HL-60/S4 treated with phorbol 12-myristate 13-acetate at 8.2 ng/mL for 4 days and 3 days (cell line): ENCODE data around the gene UBE2I.
"Not testable (repeated sequence)": the region's sequence is repeated elsewhere in the genome, so short reads cannot be mapped to it uniquely, and the experiment has no call there.

Experiments used
- in situ Hi-C: fragments of 300-500 bp; cut with MboI; formaldehyde crosslinking; loops from 2 replicates; pipeline ENCODE4 v1.15.0; 2022; ENCODE audit warnings: low sequenced_read_pairs

The UBE2I gene

DNA sequence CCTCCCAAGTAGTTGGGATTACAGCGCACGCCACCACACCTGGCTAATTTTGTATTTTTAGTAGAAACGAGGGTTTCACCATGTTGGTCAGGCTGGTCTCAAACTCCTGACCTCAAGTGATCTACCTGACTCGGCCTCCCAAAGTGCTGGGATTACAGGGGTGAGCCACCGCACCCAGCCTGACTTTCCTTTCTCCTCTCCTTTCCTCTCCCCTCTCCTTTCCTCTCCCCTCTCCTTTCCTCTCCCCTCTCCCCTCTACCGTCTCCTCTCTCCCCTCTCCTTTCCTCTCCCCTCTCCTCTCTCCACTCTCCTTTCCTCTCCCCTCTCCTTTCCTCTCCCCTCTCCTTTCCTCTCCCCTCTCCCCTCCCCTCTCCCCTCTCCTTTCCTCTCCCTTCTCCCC, 17.2 kb upstream of the UBE2I start:
- in situ Hi-C loops: not testable (repeated sequence)

DNA sequence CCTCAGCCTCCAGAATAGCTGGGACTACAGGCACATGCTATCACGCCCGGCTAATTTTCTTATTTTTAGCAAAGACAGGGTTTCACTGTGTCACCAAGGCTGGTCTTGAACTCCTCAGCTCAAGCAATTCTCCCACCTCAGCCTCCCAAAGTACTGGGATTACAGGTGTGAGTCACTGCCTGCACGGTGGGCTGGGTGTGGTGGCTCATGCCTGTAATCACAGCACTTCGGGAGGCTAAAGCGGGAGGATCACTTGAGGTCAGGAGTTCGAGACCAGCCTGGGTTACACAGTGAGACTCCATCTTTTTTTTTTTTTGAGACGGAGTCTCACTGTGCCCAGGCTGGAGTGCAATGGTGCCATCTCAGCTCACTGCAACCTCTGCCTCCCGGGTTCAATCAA, 16.6 kb upstream of the UBE2I start:
- in situ Hi-C loops: not testable (repeated sequence)

DNA sequence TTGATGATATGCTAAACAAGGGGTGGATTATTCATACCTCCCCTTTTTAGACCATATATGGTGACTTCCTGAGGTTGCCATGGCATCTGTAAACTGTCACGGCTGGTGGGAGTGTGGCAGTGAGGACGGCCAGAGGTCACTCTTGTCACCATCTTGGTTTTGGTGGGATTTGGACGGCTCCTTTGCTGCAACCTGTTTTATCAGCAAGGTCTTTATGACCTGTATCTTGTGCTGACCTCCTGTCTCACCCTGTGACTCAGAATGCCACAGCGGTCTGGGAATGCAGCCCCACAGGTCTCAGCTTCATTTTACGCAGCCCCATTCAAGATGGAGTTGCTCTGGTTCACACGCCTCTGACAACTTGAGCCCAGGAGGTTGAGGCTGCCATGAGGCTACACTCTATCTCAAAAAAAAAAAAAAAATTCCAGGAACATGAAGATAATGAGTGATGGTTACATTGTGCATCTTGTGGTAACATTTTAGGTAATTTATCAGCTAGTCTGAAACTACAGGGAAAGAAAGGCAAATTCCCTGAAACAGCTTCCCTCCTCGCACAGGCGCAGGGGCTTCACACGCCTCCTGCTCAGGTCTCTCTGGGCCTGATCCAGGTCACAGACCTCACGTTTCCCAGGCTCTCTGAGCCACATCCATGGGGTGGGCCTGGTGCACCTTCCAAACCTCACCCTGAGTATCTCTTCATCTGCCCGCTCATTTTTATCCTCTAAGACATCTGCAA, 15.3 kb upstream of the UBE2I start:
- in situ Hi-C loops: no loop called here

DNA sequence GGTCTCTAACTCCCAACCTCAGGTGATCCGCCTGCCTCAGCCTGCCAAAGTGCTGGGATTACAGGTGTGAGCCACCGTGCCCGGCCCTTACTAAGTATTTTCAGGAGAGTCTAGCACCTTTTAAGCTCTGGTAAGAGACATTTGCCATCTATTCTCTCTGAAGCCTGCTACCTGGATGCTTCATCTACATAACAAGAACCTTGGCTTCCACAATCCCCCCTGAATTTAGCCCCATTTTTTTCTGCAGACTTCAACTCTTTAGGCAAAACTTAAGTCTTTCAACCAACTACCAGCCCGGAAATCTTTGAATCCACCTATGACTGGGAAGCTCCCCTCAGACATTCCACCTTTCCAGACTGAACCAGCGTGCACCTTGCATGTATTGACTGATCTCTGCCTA, 14.0 kb upstream of the UBE2I start:
- in situ Hi-C loops: no loop called here

DNA sequence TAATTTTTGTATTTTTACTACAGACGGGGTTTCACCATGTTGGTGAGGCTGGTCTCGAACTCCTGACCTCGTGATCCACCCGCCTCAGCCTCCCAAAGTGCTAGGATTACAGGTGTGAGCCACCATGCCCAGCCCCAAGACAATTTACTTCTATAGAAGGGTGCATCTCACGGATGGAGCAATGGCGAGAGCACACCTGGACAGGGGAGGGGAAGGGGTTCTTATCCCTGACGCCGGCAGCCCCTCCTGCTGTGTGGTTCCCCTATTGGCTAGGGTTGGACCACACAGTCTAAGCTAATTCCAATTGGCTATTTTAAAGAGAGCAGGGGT, 12.8 kb upstream of the UBE2I start:
- in situ Hi-C loops: not testable (repeated sequence)

DNA sequence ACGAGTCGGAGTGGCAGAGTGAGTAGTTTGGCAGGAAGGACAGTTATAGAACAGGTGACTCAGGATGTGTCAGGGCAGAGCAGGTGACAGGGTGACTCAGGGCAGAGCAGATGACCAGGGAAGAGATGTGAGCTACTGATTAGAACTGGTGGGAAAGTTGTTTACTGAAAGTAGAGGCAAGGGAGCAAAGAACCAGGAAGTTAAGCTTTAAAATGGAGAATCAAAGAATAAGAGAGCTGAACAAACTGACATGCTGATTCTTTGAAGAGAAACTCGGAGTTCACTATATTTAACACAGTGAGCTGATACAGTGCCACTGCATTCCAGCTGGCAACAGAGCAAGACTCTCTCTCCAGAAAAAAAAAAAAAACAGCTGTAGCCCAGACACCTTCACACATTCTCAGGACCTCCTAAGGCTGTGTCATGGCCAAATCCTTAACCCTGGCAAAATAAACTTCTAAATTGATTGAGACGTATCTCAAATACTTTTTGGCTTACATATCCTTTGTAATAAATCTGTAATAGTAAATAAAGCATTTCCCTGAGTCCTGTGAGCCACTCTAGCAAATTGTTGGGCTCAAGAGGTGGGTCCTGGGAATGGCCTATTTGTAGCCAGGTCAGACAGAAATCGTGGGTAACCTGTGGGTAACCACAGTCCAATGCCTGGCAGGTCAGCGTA, 12.3 kb upstream of the UBE2I start:
- in situ Hi-C loops: no loop called here

DNA sequence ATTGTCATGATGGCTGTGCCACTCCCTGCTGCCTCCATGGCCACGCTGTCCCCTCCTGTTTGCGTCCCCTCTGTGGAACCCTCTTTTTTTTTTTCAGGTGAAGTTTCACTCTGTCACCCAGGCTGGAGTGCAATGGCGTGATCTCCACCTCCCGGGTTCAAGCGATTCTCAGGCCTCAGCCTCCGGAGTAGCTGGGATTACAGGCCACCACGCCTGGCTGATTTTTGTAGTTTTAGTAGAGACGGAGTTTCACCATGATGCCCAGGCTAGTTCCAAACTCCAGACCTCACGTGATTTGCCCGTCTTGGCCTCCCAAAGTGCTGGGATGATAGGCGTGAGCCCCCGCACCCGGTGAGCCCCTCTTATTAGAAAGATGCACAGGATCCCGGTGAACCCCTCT, 11.0 kb upstream of the UBE2I start:
- in situ Hi-C loops: no loop called here

DNA sequence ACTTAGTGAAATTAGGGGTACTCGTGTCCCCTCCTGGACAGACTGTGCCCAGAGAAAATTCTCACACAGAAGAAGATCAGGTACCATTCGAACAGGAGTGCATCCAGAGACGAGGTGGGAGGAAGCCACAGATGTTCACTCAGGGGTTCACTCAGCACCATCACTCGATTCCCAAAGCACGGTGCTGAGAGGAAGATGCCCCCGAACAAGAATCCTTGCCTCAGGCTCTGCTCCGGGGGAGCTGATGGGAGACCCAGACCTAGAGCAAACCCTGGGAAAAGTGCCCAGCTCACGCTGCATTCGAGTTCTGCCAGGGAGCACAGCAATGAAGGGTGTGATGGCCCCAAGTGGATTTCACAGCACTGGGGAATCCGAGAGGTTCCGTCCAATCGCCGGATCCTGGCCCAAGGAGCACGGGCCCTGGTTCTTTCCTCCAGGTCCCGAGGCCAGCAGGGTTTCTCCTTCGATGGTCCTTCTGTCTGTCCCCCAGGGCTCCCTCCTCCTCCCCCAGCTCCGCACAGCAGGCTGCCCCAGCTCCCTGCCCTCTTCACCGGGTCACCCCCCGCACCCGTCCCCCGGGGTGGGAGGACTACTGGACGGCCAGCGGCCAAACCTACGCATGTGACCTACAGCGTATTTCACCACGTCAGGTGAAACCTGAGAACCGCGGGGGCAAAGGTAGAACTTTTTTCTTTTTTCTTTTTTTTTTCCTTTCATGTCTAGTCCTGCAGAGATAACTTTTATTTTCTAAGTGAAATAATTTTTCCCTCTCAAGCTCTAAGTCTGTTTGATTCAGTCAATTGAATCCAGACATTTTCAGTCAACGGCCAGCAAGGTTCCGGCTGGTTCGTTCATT, 10.2 kb upstream of the UBE2I start:
- in situ Hi-C loops: no loop called here

DNA sequence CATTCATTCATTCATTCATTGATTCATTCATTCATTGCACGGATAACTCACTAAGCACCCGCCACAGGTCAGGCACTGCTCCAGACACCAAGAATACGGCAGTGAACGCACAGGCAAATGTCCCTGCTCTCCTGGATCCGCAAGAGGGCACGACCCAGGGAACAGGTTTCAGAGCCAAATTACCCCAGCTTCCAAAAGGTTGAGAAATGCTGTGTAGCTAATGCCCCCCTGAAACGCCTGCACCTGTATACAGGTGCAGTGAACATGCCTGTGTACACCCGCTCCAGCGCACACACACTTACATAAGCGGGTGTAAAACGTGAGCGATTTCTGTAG, 9.6 kb upstream of the UBE2I start:
- in situ Hi-C loops: no loop called here

DNA sequence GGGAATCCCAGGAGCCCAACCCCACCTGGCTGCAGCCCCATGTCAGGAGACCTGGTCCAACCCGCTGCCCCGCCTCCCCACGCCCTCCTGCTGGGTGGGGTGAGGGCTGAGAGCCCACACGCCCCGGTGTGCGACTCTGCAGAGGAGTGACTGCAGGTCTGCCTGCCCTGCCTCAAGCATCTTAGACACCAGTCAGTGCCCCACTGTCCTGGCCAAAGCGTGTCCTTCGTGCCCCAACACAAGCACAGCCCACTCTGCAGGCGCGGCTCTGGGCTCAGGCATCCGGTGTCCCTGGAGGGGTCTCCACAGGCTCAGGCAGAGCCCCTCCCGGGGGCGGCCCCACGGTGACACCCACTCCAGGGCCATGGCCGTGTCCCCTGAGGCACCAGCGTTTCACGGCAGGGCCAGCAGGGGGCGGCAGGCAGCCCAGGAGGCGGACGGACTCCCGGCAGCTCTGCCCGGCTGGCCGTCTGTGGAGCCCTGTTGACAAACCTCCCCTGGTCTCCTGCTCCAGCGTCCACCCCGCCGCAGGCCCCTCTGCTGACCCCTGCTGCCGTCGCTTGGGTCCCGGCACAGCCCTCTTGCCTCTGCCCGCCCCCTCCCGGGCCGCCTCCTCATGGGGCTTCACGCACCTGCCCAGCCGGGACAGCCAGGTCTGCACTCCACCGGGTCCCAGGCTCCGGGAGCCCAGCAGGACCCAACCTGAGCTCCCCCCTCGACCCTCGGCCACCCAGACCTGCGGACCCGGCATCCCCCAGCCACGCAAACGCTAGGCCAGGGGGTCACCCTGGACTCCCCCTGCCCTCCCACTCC, 8.6 kb upstream of the UBE2I start:
- in situ Hi-C loops: no loop called here

DNA sequence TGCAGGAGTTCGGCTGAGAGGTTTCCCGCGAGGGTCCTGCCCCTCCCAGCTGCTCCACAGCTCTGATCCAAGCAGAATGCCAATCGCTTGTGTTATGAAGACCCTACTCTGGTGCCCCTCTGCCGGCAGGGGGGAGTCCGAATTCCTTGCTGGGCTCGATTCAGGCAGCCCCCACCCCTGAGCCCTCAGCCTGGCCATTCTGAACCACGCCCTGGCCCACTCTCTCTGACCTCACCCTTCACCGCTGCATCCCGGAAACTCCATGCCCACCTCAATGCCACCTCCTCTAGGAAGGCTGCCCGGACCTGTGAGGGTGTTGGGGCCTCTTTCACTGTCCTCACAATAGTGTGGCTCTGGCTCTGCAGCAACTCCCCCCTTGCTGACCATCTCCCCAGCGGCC, 7.9 kb upstream of the UBE2I start:
- in situ Hi-C loops: no loop called here

DNA sequence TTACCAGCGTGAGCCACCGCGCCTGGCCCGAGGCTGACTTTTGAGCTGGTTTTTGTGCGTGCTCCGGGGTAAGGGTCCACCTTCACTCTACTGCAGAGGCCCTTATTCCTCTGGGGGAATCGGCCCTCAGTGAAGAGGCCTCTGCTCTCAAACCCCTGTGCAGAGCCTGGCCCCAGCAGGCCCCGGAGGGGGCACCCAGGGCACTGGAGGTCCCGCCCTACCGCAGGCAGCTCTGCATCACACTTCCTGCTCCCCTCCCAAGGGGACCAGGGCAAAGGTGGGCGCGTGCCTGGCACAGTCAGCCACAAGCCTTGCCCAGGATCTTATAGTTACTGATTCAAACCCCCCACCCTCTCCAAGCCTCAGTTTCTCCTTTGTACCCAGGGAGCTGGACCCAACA, 3.6 kb upstream of the UBE2I start:
- in situ Hi-C loops: no loop called here

DNA sequence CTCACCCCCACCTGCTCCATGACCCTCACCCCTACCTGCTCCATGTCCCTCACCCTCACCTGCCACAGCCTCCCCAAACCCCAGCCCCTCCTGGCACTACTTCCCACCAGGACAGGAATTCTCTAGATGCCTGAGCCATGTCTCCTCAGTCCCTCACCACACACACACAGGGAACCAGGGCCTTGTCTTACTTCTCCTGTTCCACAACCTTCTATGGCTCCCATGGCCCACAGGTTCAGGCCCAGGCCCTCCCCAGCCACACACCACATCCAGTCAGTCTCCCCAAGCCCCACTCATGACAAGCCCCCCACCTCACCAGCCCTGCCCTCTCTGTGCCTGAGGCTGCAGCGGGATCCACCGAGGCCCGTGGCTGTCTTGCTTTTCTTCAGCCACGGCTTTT, 3.1 kb upstream of the UBE2I start:
- in situ Hi-C loops: no loop called here

DNA sequence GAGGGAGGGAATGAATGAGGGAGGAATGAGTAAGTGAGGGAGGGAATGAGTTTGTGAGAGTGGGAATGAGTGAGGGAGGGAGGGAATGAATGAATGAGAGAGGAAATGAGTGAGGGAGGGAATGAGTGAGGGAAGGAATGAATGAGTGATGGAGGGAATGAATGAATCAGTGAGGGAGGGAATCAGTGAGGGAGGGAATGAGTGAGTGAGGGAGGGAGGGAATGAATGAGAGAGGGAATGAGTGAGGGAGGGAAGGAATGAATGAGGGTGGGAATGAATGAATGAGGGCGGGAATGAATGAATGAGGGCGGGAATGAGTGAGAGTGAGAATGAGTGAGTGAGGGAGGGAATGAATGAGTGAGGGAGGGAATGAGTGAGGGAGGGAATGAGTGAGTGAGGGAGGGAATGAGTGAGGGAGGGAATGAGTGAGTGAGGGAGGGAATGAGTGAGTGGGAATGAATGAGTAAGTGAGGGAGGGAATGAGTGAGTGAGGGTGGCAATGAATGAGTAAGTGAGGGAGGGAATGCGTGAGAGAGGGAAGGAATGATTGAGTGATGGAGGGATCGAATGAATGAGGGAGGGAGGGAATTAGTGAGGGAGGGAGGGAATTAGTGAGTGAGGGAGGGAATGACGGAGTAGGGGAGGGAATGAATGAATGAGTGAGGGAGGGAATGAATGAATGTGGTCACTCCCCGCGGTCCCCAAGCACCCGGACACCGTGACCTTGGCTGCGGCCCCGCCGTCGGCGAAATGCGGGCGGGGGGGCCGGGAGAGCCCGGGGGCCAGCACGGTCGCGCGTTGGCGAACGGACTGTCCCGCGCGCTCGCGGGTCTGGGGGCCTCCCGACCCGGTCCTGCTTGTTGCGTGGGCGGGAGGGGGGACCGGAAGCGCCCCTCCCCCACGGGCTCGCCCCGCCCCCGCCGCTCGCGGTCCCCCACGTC, 1.1 kb upstream of the UBE2I start:
- in situ Hi-C loops: no loop called here

DNA sequence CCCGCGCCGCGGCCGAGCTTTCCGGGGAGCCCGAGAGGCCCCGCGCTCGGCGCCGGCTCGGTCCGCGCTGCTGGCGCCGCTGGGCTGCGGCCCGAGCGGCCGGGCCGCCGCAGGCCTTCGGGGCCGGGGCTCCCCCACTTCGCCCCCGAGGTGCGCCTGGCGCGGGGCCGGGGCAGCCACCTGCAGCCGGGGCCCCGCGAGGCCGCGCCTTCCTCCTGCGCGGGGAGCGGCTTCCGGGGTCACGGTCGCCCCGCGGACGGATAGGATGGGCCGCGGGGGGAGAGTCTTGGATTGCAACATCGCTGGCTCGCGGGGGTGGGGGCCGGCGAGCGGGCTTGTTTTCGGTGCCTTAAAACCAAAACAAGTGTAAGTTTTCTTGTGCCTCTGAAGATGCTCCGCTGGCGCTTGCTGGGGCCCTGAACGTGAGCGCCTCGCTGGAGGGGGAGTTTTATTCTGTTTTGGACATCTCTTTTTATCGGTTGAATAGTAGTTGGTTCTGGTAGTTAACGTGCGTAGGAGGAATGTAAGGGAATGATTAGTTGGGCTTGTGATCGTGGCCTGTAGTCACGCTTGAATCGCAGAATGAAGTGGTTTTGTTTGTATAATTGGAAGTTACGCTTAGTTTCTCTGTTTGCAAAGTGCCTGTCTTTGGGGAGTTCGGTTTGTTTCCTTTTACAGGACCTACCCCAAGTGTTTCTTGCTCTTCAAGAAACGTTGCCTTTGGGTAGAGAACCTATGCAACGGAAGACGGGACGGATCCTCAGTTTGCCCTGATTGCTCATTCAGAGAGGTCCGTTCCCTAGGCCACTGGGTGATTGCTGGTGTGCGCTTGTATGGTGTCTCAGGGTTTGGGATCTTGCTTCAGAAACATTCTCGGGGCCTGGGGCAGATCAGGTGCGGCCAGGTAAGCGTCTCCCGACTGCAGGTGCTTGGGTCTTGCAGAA, 724 bp downstream of the UBE2I start:
- in situ Hi-C loops: no loop called here

DNA sequence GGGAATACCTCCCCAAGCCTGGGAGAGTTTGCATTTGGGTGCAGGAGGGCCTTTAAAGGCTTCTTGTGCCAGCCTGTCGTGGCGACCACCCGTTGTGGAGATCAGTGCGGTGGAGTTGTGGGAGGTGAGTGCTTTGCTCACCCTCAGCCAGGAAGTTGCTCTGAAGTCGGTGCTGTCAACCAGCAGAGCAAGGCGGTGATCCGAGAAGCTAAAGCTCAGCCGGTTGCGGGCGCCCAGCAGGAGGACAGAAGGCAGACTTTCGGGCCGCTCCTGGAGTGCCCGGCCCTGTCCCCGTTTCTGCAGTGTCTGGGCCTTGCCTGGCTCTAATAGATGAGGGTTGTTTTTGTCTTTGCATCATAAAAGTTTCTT, 1.4 kb downstream of the UBE2I start:
- in situ Hi-C loops: no loop called here

DNA sequence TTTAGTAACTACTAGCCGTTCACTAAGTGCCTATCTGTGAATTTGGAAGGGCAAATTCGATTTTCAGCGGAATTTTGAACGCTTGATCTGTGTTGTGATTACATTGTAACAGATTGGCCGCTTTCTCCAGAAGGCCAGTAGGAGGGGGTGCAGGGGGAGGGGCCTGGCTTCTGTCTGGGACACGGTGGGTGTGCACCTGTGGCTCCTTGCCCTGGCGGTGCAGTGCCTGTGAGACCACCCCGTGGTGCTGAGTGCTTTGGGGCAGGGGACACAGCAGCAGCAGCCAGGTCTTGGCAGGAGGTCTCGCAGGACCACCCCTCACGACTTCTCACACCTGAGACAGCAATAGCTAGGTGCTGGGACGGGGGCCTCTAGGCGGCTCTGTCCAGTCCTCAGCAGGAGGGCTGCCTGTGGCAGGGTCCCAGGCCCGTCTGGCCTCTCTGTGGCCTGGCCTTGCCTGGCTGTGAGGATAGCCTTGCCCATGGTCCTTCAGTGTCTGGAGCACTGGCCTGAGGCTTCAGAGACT, 1.8 kb downstream of the UBE2I start:
- in situ Hi-C loops: no loop called here

DNA sequence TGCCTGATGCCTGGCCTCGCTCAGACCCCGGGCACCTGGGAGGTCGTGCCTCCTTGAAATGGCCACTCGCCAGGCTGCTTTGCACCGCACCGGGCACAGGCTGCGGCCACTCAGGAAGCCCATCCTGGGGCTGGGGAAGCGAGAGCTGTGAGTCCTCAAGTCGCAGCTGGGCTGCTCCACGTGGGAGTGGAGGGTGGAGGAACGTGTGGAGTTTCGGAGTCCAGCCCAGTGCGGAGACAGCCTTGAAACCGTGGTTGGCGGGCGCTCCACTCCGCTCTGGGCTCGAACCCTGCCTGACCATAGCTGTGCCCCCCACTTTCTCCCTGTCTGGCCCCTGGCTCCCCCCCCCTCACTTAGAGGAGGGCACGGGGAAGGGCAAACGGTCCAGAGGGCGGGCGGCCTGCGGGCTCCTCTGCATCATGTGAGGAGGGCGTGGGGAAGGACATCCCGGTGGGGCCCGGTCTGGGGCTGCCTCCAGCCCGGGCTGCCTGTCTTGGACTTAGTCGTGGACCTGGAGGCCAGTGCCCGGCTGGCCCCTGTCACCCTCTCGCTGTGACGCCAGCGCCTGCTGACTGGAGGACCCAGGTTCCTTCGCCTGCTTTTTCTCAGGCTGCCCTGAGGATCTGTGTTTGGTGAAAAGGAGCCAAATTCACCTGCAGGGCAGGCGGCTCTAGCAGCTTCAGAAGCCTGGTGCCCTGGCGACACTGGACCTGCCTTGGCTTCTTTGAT, 2.5 kb downstream of the UBE2I start:
- in situ Hi-C loops: no loop called here
